GM19455 (cell line): ENCODE data around the gene TMX4.
A peak's percentile ranks its signal among the peaks of the same experiment; 100 is the strongest.

Experiments used
- ATAC-seq: cut with Tn5 transposase; IDR thresholded peaks from one replicate; pipeline ENCODE4 v1.9.1; 2021; ENCODE audit not compliant: unreplicated experiment

Gene TMX4

DNA sequence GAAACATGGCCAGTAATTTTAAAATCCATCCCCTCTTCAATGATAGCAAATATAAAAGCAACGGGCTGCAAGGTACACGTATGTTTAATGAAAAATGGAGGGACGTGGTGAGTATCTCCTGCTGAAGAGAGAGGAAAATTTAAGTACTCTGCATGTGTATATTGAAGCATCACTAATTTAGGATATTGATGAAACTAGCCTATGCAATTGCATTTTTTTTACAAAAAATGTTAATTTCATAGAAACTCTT, 362 bp upstream of the TMX4 start:
- peak; percentile 3 for ATAC-seq

DNA sequence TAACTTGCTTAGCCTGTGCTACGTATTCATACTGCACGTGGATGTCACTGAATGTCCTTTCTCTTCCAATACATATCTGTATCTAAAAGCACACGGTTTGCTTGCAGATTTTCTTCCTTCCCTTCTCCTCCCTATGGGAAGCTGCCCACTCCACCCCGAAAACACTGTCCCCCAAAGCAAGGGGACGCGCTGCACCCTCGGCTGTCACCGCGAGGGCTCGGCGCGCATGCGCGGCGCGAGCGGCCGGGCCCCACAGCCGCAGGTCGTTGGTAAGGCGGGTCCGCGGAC, 659 bp downstream of the TMX4 start:
- peak; percentile 73 for ATAC-seq

DNA sequence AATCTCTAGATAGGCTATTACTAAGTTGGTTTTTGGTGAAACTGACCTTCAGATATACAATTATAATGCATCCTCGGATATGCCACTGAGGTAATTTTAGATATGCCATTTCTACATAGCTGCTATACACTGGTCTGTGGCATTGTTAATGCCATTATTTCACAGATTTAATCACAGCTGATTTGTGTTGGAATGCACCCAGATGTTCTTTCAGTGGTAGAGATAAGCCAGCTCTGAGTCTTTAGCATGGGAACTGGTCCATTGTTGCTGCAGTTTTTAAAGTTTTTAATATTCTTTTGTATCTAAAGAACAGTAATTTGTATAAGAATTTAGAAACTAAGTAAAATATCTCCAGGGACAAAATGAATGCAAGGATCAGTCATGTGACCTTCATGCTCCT, 6.8 kb downstream of the TMX4 start:
- no peak for ATAC-seq

GRCh38 chr20:8008733-8009132, 10.8 kb downstream of the TMX4 start:
- no peak for ATAC-seq

DNA sequence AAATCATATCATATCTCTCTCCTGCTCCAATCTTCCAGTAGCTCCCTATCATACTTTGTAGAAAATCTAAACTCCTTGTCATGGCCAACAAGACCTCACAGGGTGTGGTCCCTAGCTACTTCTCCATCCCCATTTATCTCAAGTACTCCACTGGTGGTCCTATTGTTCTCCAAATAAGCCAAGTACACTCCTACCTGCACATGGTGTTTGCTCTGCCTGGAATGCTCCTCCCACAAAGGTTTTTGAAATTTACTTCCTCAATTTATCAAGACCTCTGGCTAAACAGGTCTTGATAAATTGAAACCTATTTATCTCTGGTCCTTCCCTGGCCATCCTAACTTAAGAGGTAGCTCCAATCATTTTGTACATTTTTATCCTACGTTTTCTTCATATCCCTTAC, 12.1 kb downstream of the TMX4 start:
- no peak for ATAC-seq

- no peak for ATAC-seq
These were observed 13.8 kb downstream of the TMX4 start for GRCh38 chr20:8005575-8006366.

DNA sequence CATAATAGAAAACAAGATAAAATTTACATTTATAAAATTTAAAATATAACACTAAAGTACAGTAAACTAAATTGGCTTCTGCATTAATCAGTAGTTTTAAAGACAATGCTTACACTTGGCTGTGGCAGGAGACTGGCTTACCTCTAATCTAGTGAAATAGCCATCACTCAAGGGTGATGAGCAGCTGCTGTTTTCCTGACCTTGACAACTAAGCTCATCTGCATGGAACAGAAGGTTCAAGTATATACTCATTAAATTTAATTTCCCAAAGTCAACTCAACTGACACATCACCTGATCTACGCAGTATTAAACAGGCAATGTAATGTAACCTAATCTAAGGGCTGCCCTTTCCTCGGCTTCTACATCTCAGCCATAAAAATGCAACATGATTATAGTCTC, 14.5 kb downstream of the TMX4 start:
- no peak for ATAC-seq

- ATAC-seq, result no peak
These were observed 17.5 kb downstream of the TMX4 start for GRCh38 chr20:8002056-8002455.

DNA sequence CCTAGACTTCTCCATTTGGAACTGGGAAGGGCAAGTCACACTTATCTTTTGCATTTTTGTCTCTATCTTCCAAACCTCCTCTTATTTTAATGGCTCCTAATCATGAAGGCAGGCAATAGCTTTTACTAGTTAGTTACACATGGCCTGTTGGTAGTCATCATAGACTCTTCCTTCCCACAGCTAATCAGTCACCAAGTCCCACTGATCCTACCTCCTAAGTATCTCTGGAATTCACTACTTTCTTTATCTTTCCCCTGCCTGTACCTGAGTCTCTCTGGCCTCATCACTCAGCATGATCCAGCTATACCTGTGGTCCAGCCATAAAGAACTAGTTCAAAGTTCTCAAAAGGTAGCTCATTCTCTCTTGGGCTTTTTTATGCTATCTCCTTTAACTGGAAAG, 18.8 kb downstream of the TMX4 start:
- ATAC-seq, result no peak

- no peak for ATAC-seq
These were observed 22.7 kb downstream of the TMX4 start for GRCh38 chr20:7996898-7997297.

DNA sequence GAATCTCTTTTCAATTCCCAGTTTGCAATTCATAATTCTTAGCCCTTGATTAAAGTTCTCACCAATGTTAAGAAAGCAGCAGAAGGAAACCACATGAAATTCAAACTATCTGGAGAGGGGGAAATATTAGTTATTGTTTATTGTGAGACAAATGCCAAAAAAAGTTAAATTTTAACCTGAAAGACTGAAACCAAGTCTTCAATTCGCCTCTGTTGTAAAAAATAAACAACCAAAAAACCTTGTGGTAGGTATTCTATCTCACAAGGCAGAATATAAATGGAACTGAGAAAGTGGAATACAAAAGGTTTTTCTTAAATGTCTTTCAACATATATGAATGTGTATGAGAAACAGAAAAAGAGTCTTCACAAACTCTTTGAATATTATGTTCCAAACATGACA, 24.8 kb downstream of the TMX4 start:
- no peak for ATAC-seq

DNA sequence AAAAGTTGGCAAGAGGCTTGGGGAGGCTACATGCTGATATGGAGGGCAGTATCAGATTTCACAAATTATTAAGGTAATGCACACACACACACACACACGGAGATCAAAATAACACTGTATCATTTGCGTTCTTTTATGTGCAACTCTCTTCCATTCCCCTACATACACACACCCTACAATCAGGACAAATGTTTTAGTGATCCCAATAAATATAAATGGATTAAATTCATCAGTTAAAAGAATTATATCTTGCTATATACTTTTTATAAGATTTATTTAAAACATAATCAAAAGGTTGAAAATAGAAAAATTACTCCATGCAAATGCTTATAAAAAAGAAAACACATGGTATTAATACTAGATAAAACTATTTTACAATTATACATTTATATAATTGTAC, 25.9 kb downstream of the TMX4 start:
- ATAC-seq, result no peak

- no peak for ATAC-seq
These were observed 26.3 kb downstream of the TMX4 start for GRCh38 chr20:7993238-7993637.

DNA sequence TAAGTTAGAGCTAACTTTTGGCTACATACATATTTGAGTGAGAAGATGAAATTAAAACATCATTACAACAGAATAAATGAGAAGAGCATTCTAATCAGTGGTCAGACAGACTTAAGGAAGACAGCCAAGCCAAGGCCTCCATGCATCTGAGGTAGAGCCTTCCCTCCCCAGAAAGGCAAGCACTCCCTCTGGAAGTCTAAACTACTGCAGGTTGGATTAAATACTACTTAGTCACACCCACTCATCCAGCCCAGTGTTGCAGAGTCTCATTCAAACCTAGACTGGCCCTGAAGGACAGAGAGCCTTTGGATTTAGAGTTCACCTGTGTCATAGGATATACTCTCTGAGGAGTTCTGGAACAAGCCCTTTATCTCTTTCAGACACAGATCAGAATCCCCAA, 29.2 kb downstream of the TMX4 start:
- ATAC-seq, result no peak

DNA sequence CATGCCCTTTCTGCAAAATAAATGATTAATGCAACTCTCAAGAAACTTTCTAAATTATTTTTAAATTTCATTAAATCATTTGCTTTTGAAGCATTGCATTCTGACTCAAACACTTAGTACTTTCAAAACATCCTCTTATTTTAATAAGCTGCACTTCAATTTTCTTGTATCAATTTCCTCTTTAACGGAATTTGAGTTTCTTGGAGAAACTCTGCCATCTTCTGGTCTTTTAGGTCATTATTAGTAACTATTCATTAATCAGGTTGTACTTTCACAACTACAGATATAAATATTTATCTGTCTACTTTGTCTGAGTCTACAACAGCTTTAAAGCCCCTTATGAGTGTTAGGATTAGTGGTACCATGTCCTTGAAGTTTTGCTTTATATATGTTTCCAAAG, 30.2 kb downstream of the TMX4 start:
- ATAC-seq, result no peak

DNA sequence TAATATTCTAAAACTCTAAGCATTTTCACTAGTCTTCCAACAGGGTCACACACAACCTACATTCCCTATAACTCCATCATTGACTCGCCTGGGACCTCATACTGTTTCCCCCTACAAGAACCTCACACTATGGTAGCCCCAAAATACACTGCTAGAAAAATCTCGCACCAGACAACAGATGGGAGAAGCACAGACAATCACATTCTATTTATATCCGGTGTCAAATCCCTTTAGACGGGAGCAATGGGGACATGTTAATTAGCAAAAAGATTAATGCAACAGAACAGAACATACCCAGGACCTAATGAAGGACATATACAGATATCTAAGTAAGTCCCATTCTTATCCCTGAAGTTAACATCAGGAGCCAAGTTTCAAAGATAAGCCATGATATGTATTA, 33.6 kb downstream of the TMX4 start:
- no peak for ATAC-seq

DNA sequence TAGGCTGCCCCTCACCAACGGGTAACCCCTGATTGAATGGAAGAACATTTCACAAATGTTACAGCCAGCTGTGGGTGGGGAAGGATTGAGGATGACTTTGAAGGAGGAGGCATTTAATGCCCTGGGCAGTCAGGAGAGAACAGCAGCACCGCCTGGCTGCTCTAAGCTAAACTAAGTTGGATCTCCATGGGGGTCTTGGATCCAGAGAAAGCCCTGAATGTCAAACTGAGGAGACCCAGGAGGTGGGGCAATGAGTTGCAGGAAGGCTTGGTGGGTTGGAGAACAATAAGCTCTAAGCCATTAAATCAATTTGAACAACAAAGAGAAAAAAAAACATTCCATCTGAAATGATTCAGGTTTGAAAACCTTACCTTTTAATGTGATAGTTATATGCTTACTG, 35.4 kb downstream of the TMX4 start:
- ATAC-seq, result no peak

GRCh38 chr20:7981374-7981773, 38.2 kb downstream of the TMX4 start:
- ATAC-seq, result no peak

DNA sequence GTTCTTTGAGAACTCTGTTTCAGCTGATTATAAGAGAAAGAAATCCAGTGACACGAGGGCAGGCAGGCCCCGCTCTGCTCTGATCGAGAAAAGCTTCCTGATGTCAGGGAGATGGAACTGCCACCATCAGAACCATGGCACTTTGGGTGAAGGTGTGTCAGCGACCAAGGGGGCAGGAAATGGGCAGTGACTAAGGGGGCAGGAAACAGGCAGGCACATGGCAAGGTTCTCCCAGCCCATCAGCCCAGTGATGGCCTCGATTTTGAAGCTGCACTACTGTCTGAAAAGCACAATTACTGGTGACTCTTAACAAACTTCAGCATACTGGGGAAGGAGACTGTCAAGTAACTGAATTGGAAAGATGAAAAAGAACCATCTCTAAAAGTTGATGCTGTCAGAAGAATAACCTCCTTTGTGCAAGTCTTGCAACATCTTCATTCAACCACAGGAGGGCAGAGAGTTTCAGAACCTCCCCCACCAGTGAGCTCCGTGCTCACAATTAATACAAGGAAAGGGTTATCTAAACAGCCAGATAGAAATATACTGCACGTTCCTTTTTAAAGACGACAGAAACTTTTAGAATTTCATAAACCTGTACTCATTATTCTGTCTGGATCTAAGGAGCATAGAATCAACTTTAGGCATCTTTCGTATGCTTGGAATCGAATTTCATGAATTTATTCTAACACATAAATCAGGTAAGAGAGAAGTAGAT, 39.1 kb downstream of the TMX4 start:
- ATAC-seq, result no peak

DNA sequence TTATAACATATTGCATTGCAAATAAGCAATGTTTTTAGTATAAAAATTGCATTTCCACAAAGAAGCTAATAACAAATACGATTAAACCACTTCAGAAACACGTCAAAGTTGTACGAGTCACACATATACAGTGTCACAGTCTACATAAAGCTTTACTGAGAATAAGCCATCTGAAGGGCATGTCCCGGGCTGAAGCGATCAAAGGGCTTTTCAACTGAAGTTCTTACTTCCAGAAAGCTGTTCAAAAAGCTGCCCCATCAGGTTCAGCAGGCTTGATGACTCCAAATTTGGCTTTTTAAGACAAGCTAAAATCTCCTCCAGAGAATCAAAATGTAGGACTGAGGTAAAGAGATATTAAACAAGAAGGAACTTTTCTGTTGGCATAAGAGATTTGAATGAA, 41.9 kb downstream of the TMX4 start:
- ATAC-seq, result no peak

DNA sequence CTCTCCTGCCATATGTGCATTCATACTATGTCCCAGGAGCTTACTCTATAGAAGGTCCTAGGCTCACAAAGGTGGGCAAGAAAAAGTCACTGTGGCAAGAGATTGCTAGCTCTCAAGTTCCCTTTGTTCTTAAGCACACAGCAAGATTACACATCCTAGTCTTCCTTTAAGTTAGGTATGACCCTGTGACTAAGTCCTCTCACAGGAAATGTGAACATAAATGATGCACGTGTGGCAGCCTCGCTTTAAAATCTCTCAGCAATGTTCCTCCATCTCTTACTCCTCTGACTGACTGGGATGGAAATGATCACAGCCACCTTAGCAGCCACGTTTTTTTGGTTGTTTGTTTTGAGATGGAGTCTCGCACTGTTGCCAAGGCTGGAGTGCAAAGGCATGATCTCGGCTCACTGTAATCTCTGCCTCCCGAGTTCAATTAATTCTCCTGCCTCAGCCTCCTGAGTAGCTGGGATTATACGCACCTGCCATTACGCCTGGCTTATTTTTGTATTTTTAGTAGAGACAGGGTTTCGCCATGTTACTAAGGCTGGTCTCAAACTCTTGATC, 43.6 kb downstream of the TMX4 start:
- no peak for ATAC-seq

GRCh38 chr20:7974785-7975435, 44.7 kb downstream of the TMX4 start:
- ATAC-seq, result no peak
